GM12892 (cell line): ENCODE data around the gene ZDHHC21.

Experiments
- POLR2A ChIP-seq: IDR thresholded peaks from 2 replicates; pipeline ENCODE4 v1.6.1; 2011; ENCODE audit warnings: low read depth, low read length, control low read depth
- POLR2AphosphoS5 ChIP-seq: IDR thresholded peaks from 2 replicates; pipeline ENCODE4 v1.6.1; 2011; ENCODE audit warnings: low read depth, low read length, control low read depth

GRCh38 chr9:14573319-14573718 is 119.9 kb downstream of the ZDHHC21 start:
- TF ChIP-seq POLR2A (no peak), POLR2AphosphoS5 (no peak)
